ENCODE measurements around the gene GSDME.

The GSDME gene

DNA sequence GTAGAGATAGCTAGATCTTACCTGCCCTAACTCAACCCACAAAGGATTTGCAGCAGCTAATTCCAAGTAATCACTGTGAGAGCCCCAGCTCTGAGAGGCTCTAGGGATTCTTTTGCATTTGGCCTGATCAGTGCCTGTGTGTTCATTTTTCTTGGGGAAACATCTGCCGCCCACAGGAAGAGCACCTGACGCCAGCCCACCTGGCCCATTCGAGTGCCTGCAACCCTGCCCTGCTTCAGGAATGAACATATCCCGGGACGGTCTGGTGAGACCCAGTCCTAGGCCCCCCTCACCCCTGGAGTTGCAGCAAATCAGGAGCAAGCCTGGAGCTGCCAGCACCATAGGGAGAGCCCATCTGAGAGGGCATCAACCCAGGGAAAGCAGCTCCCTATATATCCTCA, 38.8 kb downstream of the GSDME start:
- DNase-seq (ENCODE audit: low read depth) = no peak
- TF ChIP-seq, protein P1, sequence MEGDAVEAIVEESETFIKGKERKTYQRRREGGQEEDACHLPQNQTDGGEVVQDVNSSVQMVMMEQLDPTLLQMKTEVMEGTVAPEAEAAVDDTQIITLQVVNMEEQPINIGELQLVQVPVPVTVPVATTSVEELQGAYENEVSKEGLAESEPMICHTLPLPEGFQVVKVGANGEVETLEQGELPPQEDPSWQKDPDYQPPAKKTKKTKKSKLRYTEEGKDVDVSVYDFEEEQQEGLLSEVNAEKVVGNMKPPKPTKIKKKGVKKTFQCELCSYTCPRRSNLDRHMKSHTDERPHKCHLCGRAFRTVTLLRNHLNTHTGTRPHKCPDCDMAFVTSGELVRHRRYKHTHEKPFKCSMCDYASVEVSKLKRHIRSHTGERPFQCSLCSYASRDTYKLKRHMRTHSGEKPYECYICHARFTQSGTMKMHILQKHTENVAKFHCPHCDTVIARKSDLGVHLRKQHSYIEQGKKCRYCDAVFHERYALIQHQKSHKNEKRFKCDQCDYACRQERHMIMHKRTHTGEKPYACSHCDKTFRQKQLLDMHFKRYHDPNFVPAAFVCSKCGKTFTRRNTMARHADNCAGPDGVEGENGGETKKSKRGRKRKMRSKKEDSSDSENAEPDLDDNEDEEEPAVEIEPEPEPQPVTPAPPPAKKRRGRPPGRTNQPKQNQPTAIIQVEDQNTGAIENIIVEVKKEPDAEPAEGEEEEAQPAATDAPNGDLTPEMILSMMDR (IDR thresholded peaks at IDR 0.05; ENCODE audit: control insufficient read depth, extremely low read depth, insufficient read depth) = no peak
- no peak overlapping the region for H3K4me3 ChIP-seq (ENCODE audit: low read depth, low read length)

DNA sequence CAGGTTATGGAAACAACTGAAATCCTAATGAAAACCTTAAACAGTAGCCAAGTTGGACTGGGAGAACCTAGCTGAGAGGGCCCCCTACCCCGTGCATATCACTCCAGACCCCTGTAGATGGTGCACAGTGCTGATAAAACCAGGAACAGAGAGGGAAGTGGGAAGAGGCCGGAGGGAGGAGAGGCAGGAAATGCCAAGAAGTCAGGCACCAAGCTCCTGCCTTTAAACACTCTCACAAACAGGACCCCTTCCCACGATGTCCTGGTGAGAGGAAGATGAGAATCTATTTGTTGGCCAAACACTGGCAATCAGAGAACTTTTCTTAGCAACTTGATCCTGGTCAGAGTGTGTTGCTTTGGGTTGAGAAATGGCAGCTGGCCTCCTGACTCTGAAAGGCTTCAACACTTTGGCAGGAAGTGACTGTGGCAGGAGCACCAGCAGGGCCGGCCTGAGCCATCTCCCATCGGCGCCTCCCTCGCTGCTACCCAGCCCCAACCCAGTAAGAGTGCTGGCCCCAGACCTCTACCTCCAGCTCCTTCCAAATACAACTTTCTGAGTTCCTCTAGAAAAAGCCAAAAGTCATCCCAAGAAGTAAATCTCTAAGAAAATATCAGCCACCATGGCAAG, 39.5 kb downstream of the GSDME start:
- H3K4me3 ChIP-seq (ENCODE audit: low read depth, low read length) = no peak overlapping the region
- TF ChIP-seq, protein P1 (IDR thresholded peaks at IDR 0.05; ENCODE audit: control insufficient read depth, extremely low read depth, insufficient read depth) = no peak
- DNase-seq (ENCODE audit: low read depth) = no peak

DNA sequence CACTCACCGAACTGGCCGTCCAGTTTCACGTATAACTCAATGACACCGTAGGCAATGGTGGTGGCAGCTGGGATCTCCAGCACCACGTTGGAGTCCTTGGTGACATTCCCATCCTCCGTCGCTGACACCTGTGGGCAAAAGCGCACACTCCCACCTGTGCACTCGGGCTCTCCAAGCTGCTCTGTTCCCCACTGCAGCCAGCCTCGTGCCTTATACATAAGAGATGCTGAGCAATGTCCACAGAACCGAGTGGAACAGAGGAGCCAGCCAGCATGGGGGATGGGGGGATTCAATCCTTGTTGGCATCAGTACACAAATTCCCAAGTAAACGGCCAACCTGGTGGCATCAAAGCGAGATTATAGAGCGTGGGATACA, 40.0 kb downstream of the GSDME start:
- TF ChIP-seq, protein P1 (IDR thresholded peaks at IDR 0.05; ENCODE audit: control insufficient read depth, extremely low read depth, insufficient read depth) = no peak
- H3K4me3 ChIP-seq (ENCODE audit: low read depth, low read length) = no peak overlapping the region
- DNase-seq (ENCODE audit: low read depth) = no peak

DNA sequence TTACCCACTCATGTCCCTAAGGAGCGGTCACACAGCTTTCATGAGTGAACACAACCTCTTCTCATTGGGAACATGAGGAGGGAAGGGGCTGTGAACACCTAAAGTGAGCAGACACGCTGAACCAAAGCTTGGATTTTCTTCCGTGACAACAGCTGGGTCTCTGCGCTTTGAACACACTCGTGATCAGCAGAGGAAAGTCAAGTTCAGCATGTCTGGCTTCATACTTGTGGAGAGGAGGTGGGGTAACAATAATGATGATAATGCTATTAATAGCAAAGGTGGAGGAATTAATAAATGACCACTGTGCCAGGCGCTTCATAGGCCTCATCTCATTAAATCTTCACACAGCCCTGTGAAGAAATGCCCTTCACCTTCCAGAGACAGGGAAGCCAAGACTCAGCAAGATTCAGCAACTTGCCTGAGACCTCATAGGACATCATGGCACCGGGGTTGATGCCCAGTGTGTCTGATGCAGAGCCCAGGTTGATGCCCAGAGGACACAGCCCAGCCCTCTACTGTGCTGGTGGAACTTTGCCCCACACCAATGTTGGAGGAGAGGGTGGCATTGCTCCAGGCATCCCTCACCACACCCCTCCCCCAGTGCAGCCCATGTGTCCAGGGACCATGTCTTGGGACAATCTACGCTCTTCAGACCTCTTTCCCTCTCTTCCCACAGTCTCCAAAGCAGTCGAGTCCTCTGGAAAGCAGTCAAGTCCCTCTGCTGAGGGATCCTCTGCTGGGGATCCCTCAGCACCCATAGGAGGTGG, 40.6 kb downstream of the GSDME start:
- no peak overlapping the region for H3K4me3 ChIP-seq (ENCODE audit: low read depth, low read length)
- DNase-seq (ENCODE audit: low read depth) = no peak
- TF ChIP-seq, protein P1 (IDR thresholded peaks at IDR 0.05; ENCODE audit: control insufficient read depth, extremely low read depth, insufficient read depth) = no peak

DNA sequence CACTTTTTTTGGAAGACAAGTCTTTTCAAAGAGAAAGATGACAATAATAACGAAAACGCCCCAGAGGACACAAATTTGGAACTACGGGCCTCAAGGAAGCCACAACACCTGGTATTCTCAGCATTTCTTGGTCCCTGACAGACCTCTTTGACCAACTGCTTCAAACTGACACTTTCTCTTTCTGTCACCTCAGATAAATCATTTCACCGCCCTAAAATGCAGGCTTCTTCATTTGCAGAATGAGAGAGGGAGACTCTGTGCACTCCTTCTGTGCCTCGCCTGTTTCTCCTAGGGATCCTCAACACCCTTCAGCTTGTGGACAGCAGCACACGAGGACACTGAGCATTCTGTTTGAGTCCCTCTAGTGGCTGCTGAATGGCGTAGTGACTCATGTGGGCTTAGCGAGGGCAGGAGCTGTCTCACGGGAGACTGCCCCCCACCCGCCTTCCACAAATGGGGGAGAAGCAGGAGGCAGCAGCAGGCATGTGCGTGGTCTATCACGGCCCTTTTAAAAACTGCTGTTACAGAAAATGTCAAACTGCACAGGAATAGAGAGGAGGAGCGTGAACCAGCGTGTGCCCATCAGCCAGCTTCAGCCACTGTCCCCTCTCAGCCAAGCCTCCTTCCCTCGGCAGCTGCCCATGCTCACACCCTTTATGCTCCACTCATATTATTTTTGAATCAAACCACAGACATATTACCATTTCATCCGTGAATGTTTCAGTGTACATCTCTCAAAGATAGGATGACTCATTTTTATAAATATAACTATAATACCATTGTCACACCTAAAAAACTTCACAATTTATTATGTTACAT, 41.4 kb downstream of the GSDME start:
- no peak overlapping the region for H3K4me3 ChIP-seq (ENCODE audit: low read depth, low read length)
- TF ChIP-seq, protein P1 (IDR thresholded peaks at IDR 0.05; ENCODE audit: control insufficient read depth, extremely low read depth, insufficient read depth) = peak; percentile 70
- DNase-seq (ENCODE audit: low read depth) = no peak

DNA sequence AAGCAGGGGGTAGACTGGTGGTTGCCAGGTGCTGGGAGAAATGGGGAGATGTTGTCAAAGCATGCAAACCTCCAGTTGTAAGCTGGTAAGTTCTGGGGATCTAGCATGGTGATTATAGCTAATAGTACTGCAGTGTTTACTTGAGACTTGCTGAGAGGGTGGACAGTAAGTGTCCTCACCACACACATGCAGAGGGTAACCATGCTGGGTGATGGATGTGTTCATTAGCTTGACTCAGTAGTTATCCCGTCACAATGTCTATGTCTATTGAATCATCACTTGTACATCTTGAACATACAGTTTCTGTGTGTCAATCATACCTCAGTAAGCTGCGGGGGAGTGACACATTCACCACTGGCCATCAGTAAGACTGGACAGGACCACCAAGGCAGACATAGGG, 42.1 kb downstream of the GSDME start:
- H3K4me3 ChIP-seq (ENCODE audit: low read depth, low read length) = no peak overlapping the region
- TF ChIP-seq, protein P1 (IDR thresholded peaks at IDR 0.05; ENCODE audit: control insufficient read depth, extremely low read depth, insufficient read depth) = no peak
- DNase-seq (ENCODE audit: low read depth) = no peak

Measured in LNCaP clone FGC (cell line).